ENCODE results near the gene IFT81. TPM values are rescaled to one million over a fixed set of nuclear protein-coding genes. Genes with fewer than 3 reads are reported as not detected.
"Not testable (repeated sequence)": the region's sequence is repeated elsewhere in the genome, so short reads cannot be mapped to it uniquely, and the experiment has no call there.

Gene IFT81
- total and polyA plus RNA-seq, 11 donors, result 4.3 to 9.8 (median 8.5) TPM

DNA sequence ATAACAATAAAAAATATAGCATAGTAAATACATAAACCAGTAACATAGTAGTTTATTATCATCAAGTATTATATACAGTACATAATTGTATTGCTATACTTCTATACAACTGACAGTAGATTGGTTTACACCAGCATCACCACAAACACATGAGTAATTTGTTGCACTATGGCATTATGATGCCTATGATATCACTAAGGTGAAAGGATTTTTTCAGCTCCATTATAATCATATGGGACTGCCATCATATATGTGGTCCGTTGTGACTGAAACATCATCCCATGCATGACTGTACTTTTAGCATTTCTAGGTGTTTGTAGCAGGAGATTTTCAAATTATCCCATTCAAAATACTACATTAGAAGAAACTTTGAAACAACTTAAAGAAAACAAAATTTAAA lies 77.8 kb downstream of the IFT81 start:
- H3K4me3 ChIP-seq, result no peak overlapping the region
- 93 to 98% (median 94%) methylated on average over 1 of the region's 1 CpG for WGBS, 4 donors
- no peaks in the 10 kb centered on the region for H3K27me3 ChIP-seq
- H3K27ac ChIP-seq, result no peak overlapping the region
- no peaks in the 10 kb centered on the region for H3K9me3 ChIP-seq
- no peak for ATAC-seq
- H3K36me3 ChIP-seq, result peaks cover 0 to 44% (median 21%) of the 10 kb centered on the region in 9 donors
- peaks cover 0 to 5% (median 0%) of the 10 kb centered on the region in 12 donors for H3K4me1 ChIP-seq
- intact Hi-C loops (cut with DNase I), result no loop called here
- TF ChIP-seq POLR2A (IDR thresholded peaks at IDR 0.05) (no peak), CTCF (IDR thresholded peaks at IDR 0.05) (no peak)
- DNase-seq, result no peak

DNA sequence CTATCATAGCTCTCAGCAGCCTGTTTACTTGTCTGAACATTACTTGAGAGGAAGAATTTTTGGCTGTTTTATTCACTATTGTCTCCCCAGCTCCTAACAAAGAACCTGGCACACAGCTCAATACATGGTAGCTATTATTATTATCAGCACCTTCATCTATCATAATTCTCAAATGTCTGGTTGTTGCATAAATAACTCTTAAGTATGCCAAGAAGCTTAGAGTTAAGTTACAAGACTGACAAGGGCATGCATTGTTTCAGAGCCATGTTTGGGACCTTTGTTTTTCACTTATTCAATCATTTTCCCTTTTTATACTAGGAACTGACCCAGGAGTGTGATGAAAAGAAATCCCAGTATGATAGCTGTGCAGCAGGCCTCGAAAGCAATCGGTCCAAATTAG lies 79.4 kb downstream of the IFT81 start:
- Histone ChIP-seq H3K27me3 (no peaks in the 10 kb centered on the region), H3K9me3 (no peaks in the 10 kb centered on the region), H3K4me3 (no peak overlapping the region), H3K36me3 (peaks cover 0 to 48% (median 21%) of the 10 kb centered on the region in 9 donors), H3K4me1 (peaks cover 0 to 5% (median 0%) of the 10 kb centered on the region in 12 donors), H3K27ac (no peak overlapping the region)
- TF ChIP-seq POLR2A (IDR thresholded peaks at IDR 0.05) (no peak), CTCF (IDR thresholded peaks at IDR 0.05) (no peak)
- ATAC-seq, result no peak
- intact Hi-C loops (cut with DNase I), result no loop called here
- DNase-seq, result no peak
- WGBS, 4 donors, result 82 to 96% (median 89%) methylated on average over 2 of the region's 2 CpGs

DNA sequence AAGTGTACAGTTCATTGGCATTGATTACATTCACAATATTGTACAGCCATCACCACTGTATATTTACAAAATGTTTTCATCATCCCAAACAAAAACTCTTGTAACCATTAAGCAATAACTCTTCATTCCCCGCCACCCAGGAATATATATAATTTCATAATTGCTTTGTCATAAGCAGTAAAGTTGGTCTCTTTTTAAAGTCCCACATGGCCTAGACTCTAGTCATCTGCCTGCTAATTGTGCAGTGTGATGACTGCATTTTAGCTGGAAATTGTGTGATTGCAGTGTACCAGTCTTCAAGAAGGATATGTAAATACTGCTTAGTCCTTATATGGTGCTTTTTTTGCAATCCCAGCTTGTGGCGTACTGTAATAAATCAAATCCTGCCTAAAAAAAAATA lies 81.8 kb downstream of the IFT81 start:
- no peak for DNase-seq
- Histone ChIP-seq H3K9me3 (no peaks in the 10 kb centered on the region), H3K27ac (no peak overlapping the region), H3K4me1 (no peaks in the 10 kb centered on the region), H3K4me3 (no peak overlapping the region), H3K27me3 (no peaks in the 10 kb centered on the region), H3K36me3 (peaks cover 0 to 66% (median 21%) of the 10 kb centered on the region in 9 donors)
- ATAC-seq, result no peak
- intact Hi-C loops (cut with DNase I), result no loop called here
- WGBS, 4 donors, result 97 to 99% (median 98%) methylated on average over 2 of the region's 2 CpGs
- no peak for TF ChIP-seq CTCF (IDR thresholded peaks at IDR 0.05)
- TF ChIP-seq POLR2A (IDR thresholded peaks at IDR 0.05), result no peak

- H3K27me3 ChIP-seq; H3K4me1 ChIP-seq; DNase-seq; intact Hi-C loops (cut with DNase I); H3K4me3 ChIP-seq; ATAC-seq; H3K27ac ChIP-seq: not testable (repeated sequence)
- peaks cover 0 to 12% (median 5%) of the 10 kb centered on the region in 12 donors for H3K9me3 ChIP-seq
- 96 to 99% (median 97%) methylated on average over 10 of the region's 10 CpGs for WGBS, 4 donors
- H3K36me3 ChIP-seq, result peaks cover 0 to 30% (median 3%) of the 10 kb centered on the region in 9 donors
Measured at GRCh38 chr12:110211639-110212536, 87.7 kb downstream of the IFT81 start.
